ENCODE data around the gene MACF1.

DNA sequence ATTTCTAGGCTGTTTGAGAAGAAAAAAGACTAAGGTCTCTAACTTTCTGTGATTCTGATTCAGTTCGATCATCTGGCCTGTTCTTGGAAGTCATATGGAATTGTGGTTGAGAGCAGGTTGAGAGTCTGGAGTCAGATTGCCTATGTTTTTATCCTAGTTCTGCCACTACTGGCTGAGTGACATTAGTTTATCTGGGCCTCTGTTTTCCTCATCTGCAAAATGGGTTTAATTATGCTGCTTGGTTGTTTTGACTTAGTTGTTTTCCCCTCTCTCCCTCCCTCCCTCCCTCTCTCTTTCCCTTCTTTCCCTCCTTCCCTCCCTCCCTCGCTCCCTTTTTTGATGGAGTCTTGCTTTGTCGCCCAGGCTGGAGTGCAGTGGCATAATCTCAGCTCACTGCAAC is 6.2 kb downstream of the MACF1 start:
- TF ChIP-seq, protein P1, sequence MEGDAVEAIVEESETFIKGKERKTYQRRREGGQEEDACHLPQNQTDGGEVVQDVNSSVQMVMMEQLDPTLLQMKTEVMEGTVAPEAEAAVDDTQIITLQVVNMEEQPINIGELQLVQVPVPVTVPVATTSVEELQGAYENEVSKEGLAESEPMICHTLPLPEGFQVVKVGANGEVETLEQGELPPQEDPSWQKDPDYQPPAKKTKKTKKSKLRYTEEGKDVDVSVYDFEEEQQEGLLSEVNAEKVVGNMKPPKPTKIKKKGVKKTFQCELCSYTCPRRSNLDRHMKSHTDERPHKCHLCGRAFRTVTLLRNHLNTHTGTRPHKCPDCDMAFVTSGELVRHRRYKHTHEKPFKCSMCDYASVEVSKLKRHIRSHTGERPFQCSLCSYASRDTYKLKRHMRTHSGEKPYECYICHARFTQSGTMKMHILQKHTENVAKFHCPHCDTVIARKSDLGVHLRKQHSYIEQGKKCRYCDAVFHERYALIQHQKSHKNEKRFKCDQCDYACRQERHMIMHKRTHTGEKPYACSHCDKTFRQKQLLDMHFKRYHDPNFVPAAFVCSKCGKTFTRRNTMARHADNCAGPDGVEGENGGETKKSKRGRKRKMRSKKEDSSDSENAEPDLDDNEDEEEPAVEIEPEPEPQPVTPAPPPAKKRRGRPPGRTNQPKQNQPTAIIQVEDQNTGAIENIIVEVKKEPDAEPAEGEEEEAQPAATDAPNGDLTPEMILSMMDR (IDR thresholded peaks at IDR 0.05) = no peak
- no peak for TF ChIP-seq POLR2A (IDR thresholded peaks at IDR 0.05)
